Activated T-cell treated with anti-CD3 and anti-CD28 coated beads for 24 hours (primary cell): ENCODE measurements around the gene CUBN.

Source experiments
- DNase-seq: peaks from one replicate; pipeline ENCODE4 v3.0.0-alpha.2; 2020; ENCODE audit warnings: low read depth

The CUBN gene

DNA sequence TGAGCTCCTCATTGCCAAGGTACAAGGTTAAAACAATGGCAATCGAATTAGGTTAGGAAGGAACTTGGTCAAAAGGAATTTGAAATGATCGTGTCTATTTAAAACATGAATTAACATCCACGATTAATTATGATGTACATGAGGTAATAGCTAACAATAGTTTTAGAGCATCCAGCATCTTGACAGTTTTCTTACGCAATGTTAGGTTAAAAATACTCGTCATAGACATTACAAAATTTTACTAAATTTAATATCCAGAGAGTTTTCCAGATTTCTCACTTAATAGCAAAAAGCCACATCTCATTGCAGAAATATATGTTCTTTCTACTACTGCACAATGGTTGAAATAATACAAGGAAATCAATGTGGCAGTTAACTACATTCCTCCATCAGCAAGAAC, 22.6 kb downstream of the CUBN start:
- DNase-seq = no peak

DNA sequence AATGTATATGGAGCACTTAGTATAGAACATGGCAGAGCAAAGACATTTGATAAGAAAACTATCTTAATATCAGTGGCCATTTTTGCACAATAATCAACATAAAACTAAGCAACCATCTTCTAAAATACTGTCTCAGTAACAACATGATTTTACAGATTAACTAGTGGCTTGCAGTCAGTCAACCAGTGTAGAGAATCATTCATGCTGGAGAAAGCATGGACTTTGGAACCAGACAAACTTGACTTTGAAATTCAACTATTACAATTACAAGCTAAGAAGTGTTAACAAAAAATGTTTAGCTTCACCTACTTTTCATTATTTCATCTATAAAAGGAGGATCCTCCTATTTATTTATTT, 27.7 kb downstream of the CUBN start:
- no peak for DNase-seq

DNA sequence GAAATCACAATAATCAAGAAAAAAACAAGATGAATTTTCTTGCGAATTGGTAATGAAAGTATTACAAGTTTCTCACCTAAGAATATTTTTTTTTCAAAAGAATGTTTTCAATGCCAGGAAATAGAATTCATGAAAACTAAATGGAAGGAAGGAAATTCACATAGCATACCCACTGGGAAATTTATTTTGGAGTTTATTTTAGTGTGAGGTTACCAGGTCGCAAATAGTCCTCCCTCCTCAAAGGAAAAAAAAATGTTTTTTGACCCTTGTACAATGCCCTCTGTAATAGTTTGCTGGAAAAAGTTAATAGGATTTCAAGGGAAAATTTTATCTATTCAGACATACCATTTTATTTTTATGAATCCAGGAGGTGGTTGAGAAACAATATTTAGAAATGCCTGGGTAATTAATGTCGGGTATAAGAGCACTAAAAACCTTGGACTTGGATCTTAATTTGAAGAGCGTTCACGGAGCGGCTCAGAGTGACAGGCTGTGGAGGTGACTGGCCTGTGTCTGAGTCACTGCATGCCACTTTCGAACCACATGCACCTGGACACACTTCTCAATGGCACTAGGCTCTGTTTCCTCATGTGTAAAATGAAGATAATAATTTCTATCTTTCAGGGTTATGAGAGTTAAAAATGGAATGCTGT, 28.2 kb downstream of the CUBN start:
- no peak for DNase-seq

DNA sequence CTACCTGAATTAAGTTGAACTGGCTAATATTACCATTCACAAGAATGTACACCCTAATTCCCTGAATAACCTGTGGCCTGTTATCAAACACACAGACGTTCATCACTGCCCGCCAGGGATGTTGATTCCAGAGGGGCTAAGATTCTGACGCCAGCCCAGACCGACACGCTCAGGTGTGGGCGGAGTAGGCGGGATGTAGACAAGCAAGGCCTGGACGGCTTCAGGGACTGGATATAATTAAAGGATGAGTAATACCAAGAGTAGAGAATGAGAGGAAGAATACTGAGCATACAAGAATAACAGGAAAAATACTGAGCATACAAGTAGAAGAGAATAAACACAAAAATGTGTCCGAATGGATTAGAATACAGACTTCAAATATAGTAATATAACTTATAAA, 29.0 kb downstream of the CUBN start:
- DNase-seq = no peak

DNA sequence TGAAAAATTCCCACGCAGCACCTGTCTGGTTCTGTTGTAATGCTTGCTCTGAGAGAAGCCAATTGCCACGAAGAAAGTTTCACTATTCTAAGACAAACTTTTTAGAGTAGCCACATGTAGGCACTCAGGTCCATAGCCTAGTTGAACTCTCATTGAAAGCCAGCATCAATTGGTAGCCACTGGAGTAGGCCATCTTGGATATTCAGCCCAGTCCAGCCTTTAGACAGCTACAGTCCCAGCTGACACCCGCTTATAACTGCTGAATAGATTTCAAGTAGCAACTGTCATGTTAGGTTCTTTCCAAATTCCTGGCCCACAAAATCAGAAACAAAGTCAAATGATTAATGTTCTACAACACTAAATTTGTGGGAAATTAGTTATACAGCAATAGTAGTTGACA, 31.6 kb downstream of the CUBN start:
- DNase-seq = no peak

DNA sequence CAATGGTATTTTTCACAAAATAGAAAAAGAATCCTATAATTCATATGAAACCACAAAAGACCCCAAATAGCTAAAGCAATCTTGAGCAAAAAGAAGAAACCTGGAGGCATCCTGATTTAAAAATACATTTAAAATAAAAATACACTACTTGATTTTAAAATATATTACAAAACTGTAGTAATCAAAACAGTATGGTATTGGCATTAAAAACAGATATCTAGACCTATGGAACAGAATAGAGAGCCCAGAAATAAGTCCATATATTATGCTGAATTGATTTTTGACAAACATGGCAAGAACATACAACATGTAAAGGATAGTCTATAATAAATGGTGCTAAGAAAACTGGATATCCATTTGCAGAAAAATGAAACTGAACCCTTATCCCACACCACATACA, 34.8 kb downstream of the CUBN start:
- no peak for DNase-seq

DNA sequence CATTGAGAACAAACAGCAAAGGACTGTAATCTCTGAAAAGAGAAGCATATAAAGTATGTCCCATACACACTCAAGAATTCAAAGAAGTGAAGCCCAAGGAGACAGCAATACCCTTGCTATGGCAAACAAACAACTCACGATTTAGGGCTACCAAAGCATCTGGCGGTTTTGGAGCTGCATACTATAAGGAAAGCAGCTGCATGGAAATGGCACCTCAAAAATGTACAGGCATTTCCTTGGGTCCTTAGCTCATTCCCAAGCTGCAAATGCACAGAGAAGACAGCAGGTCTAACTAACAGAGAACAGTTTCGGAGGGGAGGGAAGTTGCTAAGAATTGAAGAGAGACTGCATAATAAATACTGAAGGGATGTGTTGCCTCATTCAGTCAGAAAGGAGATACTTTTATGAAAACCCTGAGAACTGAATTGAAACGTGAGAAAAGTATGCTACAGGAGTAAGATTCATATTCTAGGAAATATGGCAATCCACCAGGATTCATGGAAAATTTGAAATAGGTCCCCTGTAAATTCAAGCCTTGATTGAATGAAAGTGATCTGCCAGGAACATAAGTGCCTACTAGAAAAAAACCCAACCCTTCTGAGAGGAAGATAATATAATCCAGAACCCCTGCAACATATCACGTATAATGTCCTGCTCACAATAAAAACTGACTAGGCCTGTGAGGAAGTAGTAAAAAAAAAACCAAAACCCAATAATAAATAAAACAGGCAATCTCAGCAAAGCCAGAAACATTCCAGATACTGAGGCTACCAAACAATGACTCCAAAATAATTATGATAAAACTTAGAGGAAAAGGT, 36.4 kb downstream of the CUBN start:
- DNase-seq = no peak

DNA sequence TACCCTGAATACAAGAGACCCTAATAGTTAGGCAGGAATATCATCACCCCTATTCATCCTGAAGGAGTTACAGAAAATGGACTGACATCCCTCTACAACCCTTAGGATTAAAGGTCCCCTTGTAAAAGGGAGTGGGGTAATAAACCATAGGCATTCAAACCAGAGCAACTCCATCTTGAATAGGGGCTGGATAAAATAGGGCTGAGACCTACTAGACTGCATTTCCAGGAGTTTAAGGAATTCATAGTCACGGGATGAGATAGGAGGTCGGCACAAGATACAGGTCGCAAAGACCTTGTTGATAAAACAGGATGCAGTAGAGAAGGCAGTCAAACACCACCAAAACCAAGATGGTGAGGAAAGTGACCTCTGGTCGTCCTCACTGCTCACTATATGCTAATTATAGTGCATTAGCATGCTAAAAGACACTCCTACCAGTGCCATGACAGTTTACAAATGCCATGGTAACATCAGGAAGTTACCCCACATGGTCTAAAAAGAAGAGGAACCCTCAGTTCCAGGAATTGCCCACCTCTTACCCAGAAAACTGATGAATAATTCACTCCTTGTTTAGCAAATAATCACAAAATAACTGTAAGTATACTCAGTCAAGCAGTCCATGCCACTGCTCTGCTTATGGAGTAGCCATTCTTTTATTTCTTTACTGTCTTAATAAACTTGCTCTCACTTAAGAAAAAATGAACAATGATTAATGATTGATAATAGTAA, 37.2 kb downstream of the CUBN start:
- DNase-seq = no peak

DNA sequence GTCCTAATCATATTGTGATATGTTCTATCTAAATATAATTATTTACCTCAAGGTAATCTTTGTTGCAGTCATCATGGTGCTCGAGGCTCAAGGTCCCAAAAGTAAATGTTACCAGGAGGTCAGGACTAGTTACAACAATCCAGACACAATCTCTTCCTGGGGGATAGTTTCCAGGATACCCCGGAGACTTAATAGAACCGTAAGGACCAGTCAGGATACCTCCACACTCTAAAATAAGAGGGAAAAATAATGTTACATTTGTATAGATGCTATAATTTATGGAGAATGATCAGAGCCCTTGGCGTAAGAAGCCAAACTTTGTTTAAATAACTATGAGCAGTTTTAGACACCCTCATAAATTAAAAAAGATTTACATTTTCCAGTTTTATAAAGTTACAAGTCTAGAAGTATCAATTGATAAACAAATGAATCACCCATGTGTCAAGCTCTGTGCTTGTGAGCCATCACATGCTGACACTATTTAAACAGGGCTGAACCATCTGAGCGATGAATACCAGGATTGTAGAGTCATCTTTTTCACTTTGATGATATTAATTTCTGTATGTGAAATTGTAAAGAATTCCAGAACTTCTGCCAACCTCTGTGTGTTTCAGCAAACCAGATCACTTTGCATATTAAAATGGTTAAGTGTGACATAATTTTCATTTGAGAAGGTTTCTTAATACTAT, 41.3 kb downstream of the CUBN start:
- no peak for DNase-seq

DNA sequence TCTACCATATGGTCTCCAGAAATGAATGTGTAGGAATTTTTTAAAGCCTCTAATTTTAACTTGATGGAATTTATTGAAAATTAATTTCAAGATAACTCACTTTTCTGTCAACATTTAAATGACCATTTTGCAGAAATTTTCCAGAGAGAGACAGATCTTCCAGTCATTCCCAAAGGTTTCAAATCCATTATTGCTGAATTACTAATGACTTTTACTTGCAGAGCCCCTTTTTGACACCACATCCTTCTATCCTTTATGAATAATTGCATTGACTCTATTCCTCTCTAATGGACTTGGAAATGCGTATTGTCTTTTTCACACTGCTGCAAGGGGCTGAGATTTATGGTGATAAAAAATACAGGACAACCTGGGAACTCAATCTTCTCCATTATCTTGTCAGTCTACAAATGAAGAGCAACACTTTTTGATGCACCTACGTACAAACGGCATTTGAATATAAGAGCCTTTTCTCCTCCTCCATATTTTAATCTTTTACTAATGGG, 42.7 kb downstream of the CUBN start:
- DNase-seq = no peak

DNA sequence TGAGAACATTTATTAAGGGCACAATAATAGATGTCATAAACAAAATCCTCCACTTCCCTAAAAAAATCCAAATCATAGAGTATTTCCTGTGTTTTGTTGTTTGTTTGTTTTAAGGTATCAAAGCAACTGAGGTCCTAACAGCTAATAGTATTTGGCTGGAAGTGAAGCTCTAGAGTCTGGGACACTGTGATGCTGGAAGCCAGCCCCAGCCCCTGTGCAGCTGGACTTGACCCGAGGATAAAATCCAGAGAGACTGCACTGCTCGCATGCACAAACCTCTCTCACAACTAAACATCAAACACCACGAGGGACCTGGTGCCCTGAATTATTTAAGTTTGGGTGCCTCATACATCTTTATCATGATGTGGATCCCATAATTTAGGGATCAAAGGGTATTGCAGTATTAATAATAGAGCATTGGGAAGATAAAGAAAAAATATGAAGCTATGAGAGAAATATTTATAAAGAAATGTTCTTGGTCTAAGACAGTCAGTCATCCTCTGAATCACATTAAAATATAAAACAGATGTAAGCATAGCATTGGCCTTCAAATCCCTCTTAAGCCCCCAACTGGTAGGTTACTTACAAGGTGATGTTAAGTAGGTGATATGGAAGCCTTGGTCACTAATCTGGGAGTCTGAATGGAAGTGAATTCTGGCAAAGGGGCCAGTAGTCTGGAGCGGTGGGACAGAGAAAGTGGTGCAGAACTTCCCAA, 44.4 kb downstream of the CUBN start:
- no peak for DNase-seq

DNA sequence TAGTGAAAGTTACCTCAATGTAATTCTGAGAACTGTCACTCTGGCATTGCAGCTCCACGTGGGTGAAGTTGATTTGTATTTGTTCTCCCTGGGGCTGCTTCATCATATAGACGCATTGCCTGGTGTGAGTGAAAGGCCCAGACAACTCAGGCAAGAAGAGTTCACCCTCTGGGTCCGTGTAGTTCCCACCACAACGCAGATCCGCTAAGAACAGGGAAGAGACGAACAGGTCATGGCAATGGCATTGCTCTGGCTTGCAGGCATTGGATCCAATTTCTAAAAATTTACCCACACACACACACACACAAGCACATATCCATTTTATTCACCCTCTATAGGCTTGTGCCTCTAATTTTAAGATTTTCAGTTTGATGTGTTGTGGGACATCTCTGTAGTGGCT, 45.4 kb downstream of the CUBN start:
- no peak for DNase-seq

DNA sequence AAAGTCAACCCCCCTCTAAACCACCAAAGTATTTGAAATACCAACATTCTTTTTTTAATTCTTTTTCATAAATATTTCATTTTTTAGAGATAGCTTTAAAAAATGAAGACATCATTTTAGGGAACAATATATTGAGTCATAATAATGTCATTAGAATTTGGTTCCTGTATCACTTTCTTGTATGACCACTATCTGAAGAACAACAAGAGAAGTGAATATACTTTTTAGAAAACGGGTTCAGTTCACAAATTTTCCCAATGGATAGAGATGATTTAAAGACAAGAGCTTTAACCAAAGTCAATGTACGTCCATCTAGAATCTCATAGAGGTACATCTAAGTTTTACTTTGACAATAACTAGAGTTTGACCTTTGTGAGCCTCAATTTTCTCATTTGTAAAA, 48.2 kb downstream of the CUBN start:
- DNase-seq = no peak

DNA sequence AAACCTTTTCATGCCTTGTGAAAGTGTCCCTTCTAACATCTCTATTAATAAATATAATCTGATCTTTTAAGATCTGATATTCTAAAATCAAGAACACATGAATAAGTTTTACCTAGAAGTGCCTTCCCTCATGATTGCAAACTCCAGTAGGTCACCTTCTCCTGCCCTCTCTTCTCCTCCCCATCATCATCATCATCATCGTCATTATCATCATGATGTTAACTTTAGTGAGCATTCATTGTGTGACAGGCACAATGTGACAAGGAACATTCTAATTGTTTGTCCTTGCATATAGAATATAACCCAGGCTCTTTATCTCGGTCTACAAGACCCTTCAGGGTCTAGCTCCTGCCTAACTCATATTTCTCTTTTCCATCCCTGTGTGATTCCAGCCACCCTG, 51.7 kb downstream of the CUBN start:
- no peak for DNase-seq

DNA sequence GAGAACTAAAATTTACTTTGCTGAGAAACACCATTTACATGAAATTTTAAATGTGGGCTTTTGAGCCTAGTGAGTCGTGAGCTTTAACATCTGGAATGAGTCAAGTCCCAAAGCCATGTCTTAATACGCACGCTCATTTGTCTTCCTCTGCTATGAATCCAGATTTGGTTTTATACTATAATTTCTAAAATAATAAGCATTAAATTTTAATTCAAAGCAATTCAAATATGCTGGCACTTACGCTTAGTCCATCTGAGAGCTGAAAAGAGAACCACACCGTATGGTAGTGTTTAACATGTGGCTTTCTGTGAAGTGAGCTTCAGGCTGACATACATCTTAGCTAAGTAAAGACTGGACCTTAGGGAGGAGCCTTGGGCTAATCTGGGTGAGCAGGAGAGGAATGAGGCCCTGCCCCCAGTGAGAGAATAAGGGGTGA, 52.2 kb downstream of the CUBN start:
- DNase-seq = no peak

DNA sequence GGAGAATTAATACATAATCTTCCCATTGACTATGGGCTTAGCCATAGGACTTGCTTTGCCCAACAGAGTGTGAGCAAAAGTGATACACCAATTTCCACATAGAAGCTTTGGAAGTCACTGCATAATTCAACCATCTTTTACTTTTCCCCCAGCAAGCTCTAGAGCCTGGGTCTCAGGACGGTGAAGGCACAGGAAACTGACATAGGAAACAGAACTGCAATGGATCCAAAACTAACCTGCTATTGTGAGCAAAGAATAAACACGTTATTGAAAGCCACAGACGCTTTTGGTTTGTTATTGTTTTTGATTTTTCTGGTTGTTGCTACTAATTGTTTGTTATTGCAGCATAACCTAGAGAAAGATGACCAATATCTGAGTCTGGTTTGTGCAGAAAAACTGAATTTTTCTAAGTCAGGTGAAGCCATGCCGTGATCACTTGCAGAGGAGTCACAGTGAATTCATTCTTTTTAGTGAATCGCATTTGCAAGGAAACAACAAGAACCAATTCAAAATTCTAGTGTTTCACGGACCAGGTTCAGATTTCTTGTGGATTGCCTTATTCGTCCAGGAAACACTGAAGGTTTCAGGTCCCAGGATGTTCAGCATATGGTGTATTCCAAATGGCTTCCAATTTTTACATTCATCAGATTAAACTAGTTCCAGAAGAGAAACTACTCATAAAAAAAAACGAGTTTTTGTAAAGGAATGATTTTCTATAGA, 52.8 kb downstream of the CUBN start:
- no peak for DNase-seq

DNA sequence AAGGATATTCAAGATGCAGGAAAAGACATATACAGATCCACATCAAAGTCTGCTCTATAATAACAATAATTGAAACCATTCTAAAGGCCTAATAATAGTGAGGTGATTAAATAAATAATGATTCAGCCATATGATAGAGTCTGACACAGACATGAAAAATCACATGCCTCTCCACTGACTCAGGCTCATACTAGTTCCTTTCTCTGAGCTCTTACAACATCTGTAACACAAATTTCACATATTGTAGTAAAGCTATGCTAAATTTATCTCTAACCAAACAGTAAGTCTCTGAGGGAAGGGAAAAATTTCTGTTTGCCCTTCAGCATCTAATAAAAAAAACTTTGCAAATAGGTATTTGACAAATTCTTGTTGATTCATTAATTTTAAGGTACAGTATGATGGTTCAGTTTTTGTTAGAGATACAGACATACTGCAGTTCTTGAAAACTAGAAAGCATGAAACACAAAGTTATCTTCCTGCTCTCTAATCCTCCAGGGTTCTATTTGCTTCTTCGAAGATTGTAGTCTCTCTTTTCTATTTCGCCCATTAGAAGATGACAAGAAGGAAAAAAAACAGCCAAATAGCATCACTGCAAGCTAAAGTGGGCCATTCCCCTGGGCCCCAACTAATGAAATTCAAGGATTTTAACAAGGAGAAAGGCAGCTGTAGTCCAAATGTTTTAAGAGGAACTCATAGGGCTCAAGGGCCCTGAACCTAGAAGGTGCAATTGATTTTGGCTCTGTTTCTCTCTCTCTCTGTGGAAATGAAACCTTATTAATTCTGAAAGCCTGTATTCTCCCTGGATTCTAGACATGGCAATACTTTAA, 53.9 kb downstream of the CUBN start:
- no peak for DNase-seq

DNA sequence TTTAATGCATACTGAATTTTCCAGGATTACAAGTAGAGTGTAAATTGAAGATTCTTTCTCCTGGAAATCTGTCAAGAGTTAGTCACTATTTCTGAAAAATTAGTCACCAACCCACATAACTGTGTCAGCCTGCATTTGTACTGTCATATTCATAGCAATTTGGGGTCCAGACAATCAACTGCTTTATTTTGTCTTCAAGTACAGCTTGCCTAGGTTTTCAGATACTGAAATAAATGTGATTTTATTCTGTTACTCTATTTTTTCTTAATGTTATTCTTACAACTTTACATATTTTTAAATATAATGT, 55.1 kb downstream of the CUBN start:
- DNase-seq = no peak

DNA sequence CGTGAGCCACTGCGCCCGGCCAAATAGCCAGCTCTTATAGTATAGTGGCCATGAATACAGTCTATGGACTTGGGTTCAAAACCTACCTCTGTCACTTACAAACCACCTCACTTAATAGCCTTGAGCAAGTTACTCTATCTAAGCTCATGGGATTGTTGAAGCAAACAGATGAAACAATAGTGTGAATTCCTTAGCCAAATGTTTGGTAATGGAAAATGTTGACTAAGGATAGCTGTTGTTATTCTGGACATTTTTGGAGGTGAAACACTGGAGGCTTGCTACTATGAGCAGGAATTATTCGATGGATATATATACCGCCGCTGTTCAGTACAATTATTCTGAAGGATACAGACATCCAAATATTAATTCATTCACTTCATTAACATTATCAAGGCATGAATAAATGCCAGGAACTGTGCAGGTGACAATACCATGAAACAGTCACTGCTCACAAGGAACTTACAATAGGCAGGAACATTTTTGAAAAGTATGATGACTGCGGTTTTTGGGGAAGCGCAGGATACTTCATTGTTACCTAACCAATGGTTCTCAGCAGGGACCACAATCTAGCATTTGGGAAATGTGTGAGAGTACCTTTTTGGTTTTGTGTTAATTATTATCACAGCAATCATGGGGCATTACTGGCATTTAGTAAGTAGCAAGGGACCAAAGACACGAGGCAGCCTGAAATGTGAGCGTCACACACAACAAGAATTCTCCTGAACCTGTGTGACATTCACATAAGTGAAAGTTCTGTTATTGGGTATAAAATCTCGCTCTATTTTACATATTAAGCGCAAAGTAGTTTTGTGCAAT, 55.7 kb downstream of the CUBN start:
- no peak for DNase-seq

DNA sequence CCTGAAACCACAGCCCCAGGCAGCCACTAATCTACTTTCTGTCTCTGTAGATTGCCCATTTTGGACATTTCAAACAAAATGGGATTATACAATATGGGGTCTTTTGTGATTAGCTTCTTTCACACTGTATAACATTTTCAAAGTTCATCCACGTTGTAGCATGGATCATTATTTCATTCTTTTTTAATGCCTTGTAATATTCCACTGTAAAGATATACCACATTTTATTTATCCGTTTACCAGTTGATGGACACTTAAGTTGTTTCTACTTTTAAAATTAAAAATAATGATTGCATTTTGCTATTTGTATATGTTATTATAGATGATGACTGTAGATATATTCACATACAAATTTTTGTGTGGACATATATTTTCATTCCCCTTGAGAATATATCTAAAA, 60.7 kb downstream of the CUBN start:
- DNase-seq = no peak
